SU-DHL-6 (cell line): Measurements from ENCODE around the gene SLC8A2.

Experiments
- H2AFZ ChIP-seq: fragments of 200-600 bp; sonication (generic); 2 replicates; pipeline ENCODE4 v1.6.1; 2014; ENCODE audit warnings: low read depth, mild to moderate bottlenecking, moderate library complexity, mixed read lengths, antibody characterized with exemption, low read length; ENCODE audit not compliant: severe bottlenecking
- H3F3A ChIP-seq: fragments of 200-600 bp; shearing (Covaris generic); 2 replicates; pipeline ENCODE4 v1.6.0; 2016; ENCODE audit warnings: antibody characterized with exemption, mild to moderate bottlenecking; ENCODE audit not compliant: insufficient read depth
- H3K27ac ChIP-seq: fragments of 200-600 bp; sonication (generic); 2 replicates; pipeline ENCODE4 v1.5.1; 2016; ENCODE audit warnings: low read depth, mild to moderate bottlenecking, low read length, moderate library complexity, mixed read lengths
- H3K27me3 ChIP-seq: fragments of 200-600 bp; sonication (generic), shearing (Covaris generic); 2 replicates; pipeline ENCODE4 v1.6.0; 2014; ENCODE audit warnings: mild to moderate bottlenecking, low read length
- H3K36me3 ChIP-seq: fragments of 200-600 bp; sonication (generic); 2 replicates; pipeline ENCODE4 v1.6.1; 2014; ENCODE audit warnings: mild to moderate bottlenecking, low read length, mixed read lengths
- H3K4me2 ChIP-seq: fragments of 300-600, 200-600 bp; shearing (Covaris generic), sonication (generic); 2 replicates; pipeline ENCODE4 v1.6.0; 2014; ENCODE audit warnings: low read length, low read depth, mild to moderate bottlenecking; ENCODE audit not compliant: poor library complexity, severe bottlenecking
- H3K4me3 ChIP-seq: fragments of 200-600 bp; sonication (generic); 2 replicates; pipeline ENCODE4 v1.5.1; 2014; ENCODE audit warnings: antibody characterized with exemption, low read length, mild to moderate bottlenecking, mixed read lengths; ENCODE audit not compliant: insufficient read depth, poor library complexity, severe bottlenecking
- H3K79me2 ChIP-seq: fragments of 200-600 bp; sonication (generic); 2 replicates; pipeline ENCODE4 v1.6.1; 2014; ENCODE audit warnings: mild to moderate bottlenecking, low read length, moderate library complexity; ENCODE audit not compliant: insufficient read depth
- H3K9ac ChIP-seq: fragments of 200-600 bp; sonication (generic); 2 replicates; pipeline ENCODE4 v1.7.0; 2014; ENCODE audit warnings: mild to moderate bottlenecking, low read length
- H3K9me2 ChIP-seq: fragments of 200-600 bp; sonication (generic); replicated peaks from 2 replicates; pipeline ENCODE4 v1.6.1; 2014; ENCODE audit warnings: low read length; ENCODE audit not compliant: insufficient read depth
- H3K9me3 ChIP-seq: fragments of 200-600 bp; sonication (generic); 2 replicates; pipeline ENCODE4 v1.6.1; 2014; ENCODE audit warnings: low read length, mixed read lengths; ENCODE audit not compliant: insufficient read depth
- H4K20me1 ChIP-seq: fragments of 200-600 bp; sonication (generic); 2 replicates; pipeline ENCODE4 v1.6.1; 2014; ENCODE audit warnings: low read depth, mild to moderate bottlenecking, antibody characterized with exemption, low read length, moderate library complexity, mixed read lengths
- CTCF ChIP-seq: fragments of 200-600 bp; sonication (generic); IDR thresholded peaks from one replicate; pipeline ENCODE4 v1.5.1; 2017; ENCODE audit warnings: antibody characterized with exemption, mild to moderate bottlenecking, low read length, moderate library complexity; ENCODE audit not compliant: insufficient read depth, poor library complexity, severe bottlenecking
- EZH2phosphoT487 ChIP-seq: fragments of 200-600 bp; sonication (generic), shearing (Covaris generic); conservative IDR thresholded peaks from 2 replicates; pipeline ENCODE4 v1.6.1; 2018; ENCODE audit warnings: mild to moderate bottlenecking, antibody characterized with exemption, low read length, moderate library complexity, mixed read lengths

SLC8A2 gene

GRCh38 chr19:47497050-47497766 is 25.5 kb upstream of the SLC8A2 start:
- H3K36me3 ChIP-seq, result no peaks in the 10 kb centered on the region
- no peak overlapping the region for H3K4me3 ChIP-seq
- H3F3A ChIP-seq, result no peaks in the 10 kb centered on the region
- no peak overlapping the region for H2AFZ ChIP-seq
- H3K9ac ChIP-seq, result no peak overlapping the region
- no peaks in the 10 kb centered on the region for H3K9me3 ChIP-seq
- H3K79me2 ChIP-seq, result no peaks in the 10 kb centered on the region
- no peak overlapping the region for H3K27ac ChIP-seq
- H3K9me2 ChIP-seq, result no peaks in the 10 kb centered on the region
- H3K27me3 ChIP-seq, result no peaks in the 10 kb centered on the region
- TF ChIP-seq EZH2phosphoT487, result no peak
- TF ChIP-seq CTCF, result no peak
- H4K20me1 ChIP-seq, result no peaks in the 10 kb centered on the region
- no peak overlapping the region for H3K4me2 ChIP-seq

GRCh38 chr19:47495478-47496372 is 24.0 kb upstream of the SLC8A2 start:
- Histone ChIP-seq H3K36me3 (no peaks in the 10 kb centered on the region), H3K9me3 (no peaks in the 10 kb centered on the region), H3K9ac (no peak overlapping the region), H3K27ac (no peak overlapping the region), H3K4me3 (no peak overlapping the region), H3K4me2 (no peak overlapping the region), H2AFZ (no peak overlapping the region), H3K27me3 (no peaks in the 10 kb centered on the region), H4K20me1 (no peaks in the 10 kb centered on the region), H3K9me2 (no peaks in the 10 kb centered on the region), H3K79me2 (no peaks in the 10 kb centered on the region), H3F3A (no peaks in the 10 kb centered on the region)
- TF ChIP-seq CTCF (no peak), EZH2phosphoT487 (no peak)

GRCh38 chr19:47494729-47495128 is 23.0 kb upstream of the SLC8A2 start:
- H3F3A ChIP-seq, result no peaks in the 10 kb centered on the region
- H3K27me3 ChIP-seq, result no peaks in the 10 kb centered on the region
- no peaks in the 10 kb centered on the region for H3K36me3 ChIP-seq
- H3K79me2 ChIP-seq, result no peaks in the 10 kb centered on the region
- no peaks in the 10 kb centered on the region for H3K9me2 ChIP-seq
- no peak overlapping the region for H2AFZ ChIP-seq
- H3K9ac ChIP-seq, result no peak overlapping the region
- no peak overlapping the region for H3K27ac ChIP-seq
- no peak overlapping the region for H3K4me3 ChIP-seq
- H3K4me2 ChIP-seq, result no peak overlapping the region
- no peaks in the 10 kb centered on the region for H3K9me3 ChIP-seq
- no peaks in the 10 kb centered on the region for H4K20me1 ChIP-seq
- TF ChIP-seq CTCF (no peak), EZH2phosphoT487 (no peak)
